Amniotic stem cell (primary cell): ENCODE measurements around the gene KCNMB2.
"Not testable (repeated sequence)": the region's sequence is repeated elsewhere in the genome, so short reads cannot be mapped to it uniquely, and the experiment has no call there.

Experiments
- DNase-seq: peaks from one replicate; lab custom pipeline; 2025; lab: John Stamatoyannopoulos, UW

The KCNMB2 gene

DNA sequence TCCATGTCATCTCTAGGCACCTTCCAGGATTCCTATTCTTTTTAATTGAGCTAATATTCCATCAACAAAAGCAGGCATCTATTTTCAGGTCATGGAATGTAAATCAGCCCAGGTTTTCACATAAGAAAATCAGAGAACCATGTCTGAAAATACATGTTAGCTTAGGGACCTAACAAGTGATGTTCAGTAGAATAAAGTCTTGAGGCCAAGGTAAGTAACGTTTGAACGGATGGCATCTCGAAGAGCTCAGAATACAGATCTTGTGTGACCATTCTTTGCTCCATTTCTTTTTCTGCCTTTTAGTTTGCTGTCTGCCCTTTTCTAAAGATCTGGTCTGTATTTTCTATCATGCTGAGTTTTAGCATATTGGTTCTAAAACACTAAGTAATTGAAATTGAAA, 16.5 kb upstream of the KCNMB2 start:
- DNase-seq, result no peak

DNA sequence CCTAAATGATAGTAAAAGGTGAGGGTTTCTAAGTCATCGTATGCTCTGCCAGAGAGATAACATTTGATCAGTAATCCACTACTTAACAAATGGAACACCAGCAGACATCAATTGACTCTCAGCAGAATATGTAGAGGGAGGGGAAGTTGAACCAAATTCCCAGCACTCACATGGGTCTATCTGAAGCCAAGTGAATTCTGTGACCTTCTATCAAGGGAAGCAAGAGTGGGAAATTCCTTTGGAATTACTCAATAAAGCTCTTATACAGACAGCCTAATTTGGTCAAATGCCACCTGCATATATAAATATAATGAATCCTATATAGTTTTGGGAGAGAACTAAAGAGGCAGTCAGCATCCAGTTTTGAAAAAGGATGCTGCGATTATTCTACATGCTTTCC, 15.8 kb upstream of the KCNMB2 start:
- DNase-seq, result no peak

DNA sequence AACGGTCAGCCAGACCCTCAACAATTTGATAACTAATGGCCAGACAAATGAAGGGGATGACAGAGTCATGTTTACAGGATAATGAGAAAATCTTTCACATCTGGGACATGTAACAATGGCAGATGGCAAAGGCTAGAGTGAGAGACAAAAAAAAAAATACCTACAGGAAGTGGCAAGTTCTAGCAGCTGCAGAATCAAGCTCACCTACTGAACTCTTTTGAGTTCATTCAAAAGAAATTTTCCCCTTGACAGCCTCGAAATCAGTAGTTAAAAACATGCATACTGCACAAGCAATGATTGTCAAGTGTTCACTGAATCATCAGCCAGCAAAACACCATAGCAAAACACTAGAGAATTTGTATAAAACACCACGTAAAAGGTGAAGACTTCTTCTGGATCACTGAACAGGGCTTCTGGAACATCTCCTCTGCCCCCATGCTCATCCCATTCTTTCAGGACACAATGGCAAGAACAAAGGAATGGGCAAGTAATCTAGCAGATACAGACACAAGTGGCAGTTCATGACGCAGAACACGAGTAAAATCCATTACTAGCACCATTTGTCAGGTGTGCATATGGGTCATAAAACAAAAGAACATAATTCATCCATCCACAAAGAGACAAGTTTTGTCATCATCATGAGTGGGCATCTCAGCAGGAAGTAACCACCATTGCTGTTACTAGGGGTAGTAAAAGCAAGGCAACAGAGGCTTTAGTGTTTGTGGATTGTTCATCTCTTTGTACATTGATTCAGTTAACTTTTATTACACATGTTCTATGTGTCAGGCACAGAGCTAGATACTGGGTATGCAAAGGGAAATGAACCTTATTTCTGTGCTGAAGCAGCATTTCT, 13.8 kb upstream of the KCNMB2 start:
- DNase-seq, result no peak

DNA sequence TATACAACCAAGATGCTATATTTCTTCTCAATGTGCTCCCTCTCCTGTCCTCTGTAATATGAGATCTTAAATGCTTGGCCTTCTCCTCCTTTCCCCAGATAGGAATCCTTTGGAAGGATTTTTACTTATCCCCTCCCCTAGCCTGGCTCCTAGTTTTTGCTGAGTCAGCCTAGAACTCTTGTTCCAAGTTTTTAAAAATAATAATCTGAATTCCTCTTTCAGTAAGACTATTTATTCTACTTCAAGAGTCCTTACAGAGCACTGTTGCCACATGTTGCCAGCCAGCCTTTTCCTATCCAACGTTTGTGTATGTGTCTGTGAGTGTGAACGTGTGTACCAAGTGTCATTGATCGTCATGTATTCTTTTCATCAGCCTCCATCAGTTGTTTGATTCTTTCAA, 11.0 kb upstream of the KCNMB2 start:
- no peak for DNase-seq

DNA sequence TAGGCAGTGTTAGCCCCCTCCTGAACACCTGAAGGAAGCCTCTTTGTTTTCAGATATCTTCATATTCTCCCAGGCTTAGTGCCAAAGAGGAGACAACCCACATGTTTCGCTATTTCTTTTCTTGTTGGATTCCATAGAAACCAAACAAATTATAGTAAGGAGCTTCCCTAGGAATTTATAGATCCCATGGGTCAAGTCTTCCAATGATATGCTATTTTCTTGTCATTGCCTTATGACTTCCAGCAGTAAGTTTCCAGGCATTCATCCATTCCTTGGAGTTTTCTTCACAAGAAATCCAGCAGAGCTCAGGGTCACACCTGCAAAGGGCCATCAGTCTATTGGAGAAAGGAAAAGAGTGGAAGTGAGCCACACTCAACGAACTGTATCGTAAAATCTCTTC, 9.9 kb upstream of the KCNMB2 start:
- DNase-seq, result no peak

DNA sequence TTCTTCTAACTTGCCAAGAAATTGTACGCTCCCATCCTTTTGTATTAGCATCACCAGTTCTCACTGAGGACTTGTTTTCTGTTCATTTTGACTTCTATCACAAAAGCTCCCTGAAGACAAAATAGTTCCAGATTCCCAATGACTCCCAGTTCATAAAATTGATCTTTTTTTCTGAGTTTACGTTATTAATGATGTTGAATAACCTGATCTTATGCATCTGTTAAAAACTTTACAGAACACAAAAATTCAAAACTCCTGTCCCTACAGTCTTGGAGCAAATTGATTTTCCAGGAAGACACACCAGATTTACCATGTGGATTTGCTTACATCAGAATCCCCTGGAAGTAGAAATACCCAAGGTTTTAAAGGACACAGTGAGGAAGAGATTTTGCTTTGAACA, 8.3 kb upstream of the KCNMB2 start:
- no peak for DNase-seq

DNA sequence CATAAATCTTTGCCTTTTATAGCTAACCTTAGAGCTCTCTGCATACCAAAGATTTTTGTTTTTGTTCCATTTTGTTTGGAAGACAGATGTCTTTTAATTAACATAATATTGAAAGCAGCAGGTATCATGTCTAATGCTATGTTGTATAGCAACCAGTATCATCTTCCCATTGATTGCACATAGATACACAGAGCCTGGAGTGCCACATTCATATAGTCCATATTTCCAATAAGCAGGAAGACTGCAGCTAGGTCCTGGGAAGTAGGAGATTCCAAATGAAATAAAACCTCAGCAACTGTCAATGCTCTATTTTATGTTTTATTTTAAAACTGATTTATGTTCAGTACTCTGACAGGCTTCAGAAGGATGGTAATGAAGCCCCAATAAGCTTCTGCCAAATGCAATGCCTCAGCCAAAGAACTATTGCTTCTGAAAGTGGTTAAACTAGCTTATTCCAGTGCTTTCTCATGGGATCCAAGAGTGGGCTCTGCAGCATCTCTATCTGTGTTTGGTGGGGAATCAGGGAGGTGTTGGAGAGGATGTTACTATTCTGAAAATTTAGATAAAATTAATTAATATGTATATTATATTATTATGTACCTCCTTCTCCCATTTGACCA, 6.5 kb upstream of the KCNMB2 start:
- no peak for DNase-seq

DNA sequence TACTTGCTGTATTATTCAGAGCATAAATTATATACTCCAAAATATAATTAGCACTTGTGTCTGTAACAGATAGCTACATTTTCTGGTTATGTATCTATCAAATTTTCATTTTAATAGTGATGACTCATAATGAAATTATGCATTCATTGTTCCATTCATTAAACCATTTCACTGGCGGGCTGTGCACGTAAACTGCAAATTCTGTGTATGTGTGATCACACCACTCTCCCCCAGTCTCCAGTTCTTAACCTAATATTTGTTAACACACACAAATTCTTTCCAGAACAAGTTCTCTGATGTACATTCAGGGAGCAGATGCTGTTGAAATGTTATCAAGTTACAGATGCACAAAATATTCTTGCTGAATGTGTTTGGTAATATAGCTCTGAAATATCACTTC, 3.8 kb upstream of the KCNMB2 start:
- DNase-seq, result no peak

DNA sequence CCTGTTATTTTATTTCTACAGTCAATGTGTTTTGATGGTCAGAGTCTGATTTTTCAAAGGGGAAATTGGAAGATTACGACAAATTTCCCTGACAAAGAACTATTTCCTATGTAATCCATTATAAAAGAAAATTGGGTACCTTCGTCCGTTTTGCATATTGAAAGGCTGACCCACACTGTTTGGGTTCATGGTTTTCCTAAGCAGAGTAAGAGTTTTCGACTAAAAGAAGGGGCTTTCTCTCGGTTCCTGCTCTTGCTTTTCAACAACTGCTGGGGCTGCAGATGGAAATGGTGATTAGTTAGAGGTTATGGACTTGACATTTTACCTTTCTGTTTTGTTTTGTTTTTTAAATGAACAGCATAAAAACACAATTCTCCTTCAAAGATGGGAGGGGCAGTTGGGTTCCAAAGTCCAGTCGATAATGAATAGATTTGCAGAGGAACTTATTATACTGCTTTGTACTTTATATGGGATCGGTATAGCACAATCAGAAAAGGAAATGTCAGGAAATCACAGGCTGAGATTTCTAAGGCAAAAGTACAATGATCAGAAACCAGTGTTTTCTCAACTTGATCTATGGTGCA, 978 bp downstream of the KCNMB2 start:
- DNase-seq, result no peak

DNA sequence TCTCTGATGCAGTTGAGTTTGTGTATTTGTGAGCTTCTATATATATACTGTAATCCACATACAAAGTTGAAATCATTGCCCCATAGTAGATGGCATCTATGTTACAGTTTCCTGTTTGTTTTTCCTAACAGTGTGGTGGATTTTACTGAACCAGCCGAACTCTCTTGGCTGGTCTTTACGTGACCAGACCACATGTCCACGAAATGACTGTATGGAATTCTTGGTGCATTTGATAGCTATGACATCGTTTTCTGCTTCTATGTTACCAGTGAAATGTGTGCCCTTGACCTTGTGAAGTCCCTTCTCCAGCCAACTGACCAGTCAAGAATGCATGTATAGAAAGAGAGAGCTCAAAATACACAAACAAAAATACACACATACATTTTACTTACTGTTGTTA, 1.8 kb downstream of the KCNMB2 start:
- DNase-seq, result no peak

DNA sequence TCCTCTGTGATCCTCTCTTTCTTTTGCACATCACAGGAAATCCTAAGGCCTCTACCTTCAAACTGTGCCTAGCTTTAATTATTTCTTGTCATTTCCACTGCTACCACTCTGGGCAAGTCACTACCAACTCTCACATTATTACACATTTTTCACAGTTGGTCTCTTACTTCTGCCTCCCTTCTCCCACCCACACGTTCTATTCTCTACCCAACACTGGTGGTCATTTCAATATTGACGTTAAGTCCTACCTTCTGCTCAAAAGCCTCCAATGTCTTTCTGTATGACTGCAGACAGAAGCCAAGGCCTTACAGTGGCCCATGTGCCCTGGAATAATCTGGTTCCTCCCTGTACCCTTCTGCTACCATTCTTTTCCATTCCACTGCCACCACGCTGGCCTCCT, 3.9 kb downstream of the KCNMB2 start:
- DNase-seq, result no peak

DNA sequence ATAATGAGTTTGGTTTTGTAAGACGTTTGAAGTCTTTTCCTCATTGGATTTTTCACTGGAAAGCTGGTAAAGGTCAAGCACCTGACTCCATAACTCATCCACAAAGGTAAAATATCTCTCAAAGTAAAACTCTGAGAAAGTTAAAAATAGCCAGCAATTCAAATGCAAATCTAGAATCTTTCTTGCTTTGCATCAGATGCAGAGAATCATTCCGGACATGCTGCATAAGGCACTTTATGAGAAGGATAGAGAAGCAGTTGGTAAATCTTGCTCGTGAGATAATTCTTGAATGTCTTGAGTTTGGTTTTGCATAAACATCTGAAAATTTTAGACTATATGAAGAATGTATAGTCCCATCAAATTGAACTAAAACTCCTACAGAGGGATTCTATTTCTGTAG, 9.1 kb downstream of the KCNMB2 start:
- DNase-seq, result no peak

DNA sequence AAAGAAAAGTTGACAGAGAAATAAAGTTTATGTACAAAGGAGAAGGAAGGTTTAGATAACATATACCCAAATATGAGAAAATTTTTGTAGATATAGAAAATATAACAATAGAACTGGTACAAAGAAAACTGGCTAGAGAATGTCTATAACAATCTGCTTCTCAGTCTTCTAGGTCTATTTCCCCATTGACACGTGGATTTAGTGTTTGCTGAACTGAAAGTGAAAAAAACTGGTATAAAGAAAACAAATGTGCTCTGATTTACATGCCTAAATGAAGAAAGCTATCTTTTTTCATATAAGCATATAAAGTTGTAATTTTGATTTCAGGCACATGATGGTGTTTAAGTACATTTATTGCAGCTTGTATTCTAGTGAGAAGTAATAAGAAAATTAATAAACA, 9.8 kb downstream of the KCNMB2 start:
- no peak for DNase-seq

DNA sequence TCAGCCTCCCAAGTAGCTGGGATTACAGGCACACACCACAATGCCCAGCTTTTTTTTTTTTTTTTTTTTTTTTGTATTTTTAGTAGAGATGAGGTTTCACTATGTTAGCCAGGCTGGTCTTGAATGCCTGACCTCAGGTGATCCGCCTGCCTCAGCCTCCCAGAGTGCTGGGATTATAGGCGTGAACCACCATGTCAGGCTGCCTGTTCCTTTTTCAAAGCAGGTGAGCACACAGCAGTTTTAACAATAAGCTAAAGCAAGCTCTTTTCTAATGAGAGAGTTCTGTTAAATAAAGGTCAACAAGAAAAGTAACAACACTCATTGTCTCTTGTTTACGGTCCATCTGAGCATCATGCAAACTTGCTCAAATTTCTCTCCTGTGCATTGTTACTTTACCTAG, 13.2 kb downstream of the KCNMB2 start:
- not testable (repeated sequence) for DNase-seq

DNA sequence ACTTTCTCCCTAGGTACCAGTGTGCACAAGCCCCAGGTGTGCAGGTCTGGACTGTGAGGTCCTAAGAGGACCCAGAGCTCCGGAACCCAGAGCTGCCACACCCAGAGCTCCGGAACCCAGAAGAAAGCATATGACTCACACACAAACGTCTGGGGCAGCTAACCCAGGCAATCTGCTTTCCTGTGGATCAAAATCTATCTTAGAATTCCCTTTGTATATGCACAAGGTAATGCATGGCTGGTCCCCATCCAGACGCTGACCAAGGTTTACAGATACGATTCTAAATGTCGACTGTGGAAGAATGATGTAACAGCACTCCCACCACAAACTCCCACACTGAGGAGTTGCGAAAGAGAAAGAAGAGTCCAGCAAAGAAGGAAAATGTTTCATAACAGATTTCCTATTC, 15.7 kb downstream of the KCNMB2 start:
- no peak for DNase-seq

DNA sequence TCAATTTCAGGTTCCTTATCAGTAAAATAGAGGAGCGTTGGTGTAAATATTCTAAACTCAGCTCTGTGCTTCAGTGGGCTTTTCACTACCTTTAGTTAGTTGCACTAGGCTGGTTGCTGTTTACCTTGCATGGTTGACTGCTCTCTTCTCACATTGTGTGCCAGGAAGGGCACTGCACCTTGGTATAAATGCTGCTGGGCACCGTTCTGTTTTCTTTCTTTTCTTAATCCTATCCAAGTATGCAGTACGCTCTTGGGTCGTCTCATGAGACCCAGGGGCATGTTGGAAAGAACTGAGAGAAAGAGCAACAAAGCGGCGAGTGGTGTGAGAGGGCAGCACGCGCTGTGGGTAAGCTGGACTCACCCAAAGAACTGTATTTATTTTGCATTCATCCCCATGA, 22.4 kb downstream of the KCNMB2 start:
- no peak for DNase-seq

DNA sequence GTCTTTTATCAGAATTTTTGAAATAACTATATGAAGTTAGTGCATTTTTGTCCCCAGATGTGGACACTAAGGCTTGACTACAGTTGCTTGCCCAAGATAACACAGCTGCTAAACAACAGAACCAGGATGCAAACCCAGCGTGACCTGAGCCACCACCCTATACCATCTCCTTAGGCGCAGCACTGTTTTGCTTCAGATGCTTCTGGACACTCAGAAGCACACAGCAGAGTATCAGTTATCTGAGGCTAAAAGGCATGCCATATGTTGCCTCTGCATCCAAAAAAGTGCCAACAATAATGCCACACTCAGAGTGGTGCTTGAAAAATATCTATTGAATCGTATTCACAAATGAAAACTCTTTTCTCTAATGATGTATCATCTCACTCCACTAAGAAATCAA, 24.5 kb downstream of the KCNMB2 start:
- DNase-seq, result no peak

DNA sequence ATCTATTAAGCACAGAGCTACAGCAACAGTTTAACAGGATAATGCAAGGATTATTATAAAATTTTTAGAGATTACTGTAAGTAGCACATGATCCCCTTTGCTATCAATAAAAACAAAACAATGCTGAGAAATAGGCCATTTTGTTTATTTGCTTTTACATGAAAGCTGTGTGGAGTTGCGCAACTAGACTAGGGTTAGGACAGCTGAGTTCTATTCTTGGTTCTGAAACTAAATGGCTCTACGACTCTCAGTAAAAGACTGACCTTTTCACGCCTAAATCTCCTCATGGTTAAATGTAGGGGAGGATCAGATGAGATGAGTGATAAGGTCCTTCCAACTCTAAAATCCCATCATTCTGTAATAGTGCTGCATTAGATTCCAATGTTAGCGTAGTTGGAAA, 25.0 kb downstream of the KCNMB2 start:
- no peak for DNase-seq

DNA sequence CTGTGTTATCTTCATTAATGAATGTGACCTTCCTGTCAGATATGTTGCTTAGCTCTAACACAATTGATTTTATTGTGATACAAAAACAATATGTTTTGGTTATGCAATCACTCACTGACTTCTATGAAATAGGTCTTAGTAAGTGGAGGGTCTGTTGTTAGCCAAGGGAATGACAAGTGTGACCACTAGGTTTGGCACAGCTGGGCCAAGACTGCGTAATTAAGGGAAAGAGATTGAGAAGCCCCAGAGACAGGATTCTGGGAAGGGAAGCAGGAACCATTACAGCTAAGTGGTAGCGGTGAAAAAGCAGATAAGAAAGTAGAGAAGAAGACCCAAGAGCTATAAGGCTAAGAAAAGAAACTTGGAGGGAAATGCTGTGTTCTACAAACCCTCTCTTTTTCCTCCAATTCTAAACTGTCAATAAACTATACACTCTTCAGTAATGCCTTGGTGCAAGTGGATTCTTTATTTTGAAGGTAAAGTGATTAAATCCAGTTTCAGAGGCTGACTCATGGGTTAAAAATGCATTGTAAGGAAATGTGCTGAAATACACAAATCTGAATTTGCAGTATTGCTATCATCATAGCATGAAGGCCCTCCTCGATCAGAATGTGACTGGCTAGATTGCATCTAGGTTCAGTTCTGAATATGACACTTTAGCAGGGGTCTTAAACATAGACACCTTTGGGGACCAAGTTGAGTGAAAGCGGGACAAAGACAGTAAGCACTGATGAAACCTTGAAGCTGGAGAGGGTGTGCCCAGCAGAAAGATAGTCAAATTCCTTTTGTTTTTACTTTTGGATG, 26.1 kb downstream of the KCNMB2 start:
- no peak for DNase-seq

DNA sequence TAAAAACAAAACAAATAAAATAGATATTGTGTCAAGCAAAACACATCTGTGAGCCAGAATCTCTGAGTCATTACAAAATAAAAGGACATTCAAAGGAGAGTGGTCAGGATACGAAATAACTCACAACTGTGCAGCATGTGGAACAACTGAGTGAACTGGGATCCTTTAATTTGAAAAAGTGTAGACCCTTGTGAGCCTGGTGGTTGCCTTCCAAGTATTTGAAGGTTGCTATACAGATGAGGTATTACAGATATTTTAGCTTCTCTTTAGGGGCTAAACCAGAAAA, 26.7 kb downstream of the KCNMB2 start:
- DNase-seq, result no peak

DNA sequence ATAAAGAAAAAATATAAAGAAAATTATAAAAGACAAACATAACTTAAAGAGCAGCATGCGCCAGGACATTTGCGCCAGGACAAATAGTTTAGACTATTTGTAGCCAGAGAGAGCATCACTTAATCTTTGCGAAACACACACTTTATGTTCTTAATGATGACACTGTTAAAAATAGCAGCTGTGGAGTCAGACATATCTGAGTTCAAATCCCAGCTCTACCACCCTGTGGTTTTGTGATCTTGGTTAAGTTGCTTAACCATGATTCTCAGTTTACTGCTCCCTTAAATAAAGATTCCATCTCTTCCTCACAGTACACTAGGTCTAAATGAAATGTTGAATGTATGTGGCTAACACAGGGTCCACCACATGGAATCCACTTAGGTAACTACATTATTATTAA, 31.4 kb downstream of the KCNMB2 start:
- no peak for DNase-seq

DNA sequence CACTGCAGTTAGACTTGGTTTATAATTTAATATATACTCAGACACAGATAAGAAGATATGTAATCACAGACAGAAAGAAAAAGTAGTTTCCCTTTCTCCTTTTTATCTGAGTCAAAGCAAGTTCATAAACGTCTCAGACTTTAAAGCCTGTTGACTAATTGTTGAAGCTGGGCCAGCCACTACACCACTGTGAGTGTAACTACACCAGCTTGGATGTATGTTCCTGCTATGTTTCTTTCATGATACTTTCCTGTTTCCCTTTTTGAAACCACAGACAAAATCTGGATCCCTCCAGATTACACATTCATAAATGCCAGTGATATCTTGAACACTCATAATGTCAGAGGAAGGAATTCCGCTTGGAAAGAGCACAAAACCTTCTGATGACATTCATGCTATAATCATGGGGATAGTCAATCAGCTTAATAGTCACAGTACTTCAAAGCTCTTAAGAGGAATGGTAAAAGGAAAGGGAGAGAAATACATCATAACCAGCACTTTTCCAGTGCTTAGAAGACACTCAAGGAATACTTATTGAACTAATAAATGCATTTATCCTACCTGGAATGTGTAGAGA, 32.0 kb downstream of the KCNMB2 start:
- DNase-seq, result no peak

DNA sequence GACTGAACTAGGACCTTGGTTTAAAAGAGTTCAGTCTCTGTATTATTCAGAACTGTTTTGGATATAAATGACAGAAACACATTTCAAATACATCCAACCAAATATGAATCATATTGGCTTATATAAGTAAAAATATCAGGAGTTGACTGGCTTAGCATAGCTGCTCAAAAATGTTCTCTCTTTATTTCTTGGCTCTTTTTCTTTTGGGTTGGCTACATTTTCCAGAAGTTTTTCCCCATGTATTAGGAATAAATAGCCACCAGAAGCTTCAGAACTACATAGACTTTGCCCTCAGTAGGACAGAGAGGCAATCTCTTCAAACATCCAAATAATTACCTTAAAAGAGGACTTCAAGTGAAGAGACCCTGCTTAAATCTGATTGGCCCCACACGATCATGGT, 32.7 kb downstream of the KCNMB2 start:
- DNase-seq, result no peak
